ENCODE data around the gene STARD4. TPM values are rescaled to one million over a fixed set of nuclear protein-coding genes. Genes with fewer than 3 reads are reported as not detected.

The STARD4 gene
- total RNA-seq, 1 donor from 2014 or later = 49.1 TPM

- TF ChIP-seq, protein P1, sequence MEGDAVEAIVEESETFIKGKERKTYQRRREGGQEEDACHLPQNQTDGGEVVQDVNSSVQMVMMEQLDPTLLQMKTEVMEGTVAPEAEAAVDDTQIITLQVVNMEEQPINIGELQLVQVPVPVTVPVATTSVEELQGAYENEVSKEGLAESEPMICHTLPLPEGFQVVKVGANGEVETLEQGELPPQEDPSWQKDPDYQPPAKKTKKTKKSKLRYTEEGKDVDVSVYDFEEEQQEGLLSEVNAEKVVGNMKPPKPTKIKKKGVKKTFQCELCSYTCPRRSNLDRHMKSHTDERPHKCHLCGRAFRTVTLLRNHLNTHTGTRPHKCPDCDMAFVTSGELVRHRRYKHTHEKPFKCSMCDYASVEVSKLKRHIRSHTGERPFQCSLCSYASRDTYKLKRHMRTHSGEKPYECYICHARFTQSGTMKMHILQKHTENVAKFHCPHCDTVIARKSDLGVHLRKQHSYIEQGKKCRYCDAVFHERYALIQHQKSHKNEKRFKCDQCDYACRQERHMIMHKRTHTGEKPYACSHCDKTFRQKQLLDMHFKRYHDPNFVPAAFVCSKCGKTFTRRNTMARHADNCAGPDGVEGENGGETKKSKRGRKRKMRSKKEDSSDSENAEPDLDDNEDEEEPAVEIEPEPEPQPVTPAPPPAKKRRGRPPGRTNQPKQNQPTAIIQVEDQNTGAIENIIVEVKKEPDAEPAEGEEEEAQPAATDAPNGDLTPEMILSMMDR (conservative IDR thresholded peaks at IDR 0.05; ENCODE audit: low read depth, low read length) = no peak
These were observed 50.4 kb downstream of the STARD4 start for GRCh38 chr5:111461934-111462333.

DNA sequence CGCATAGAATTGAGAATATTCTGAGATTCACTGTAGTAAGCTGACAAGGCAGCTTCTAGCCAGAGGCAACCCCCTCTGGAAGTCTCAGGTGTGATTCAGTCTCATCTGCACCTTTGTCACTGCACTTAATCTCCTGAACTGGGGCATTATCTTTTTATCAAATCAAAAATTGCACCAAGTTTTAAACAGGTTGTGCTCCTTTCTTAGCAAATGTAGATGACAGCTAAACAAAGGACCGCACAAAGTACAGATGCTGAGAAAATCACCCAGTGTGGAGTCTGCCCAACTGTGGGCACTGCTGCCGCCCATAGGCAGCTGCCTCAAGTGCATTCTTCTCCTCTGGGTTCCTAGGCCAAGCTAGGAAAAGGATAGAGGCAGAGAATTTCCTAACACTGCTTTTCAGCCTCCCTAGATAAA is 51.1 kb downstream of the STARD4 start:
- TF ChIP-seq, protein P1 (conservative IDR thresholded peaks at IDR 0.05; ENCODE audit: low read depth, low read length) = peak; percentile 80
- DNase-seq (ENCODE audit: low read depth) = no peak
- H3K4me3 ChIP-seq (ENCODE audit: low read depth, low read length) = no peak overlapping the region

More at GRCh38 chr5:111461934-111462333, 50.4 kb downstream of the STARD4 start:
- DNase-seq (ENCODE audit: low read depth) = no peak
- no peak overlapping the region for H3K4me3 ChIP-seq (ENCODE audit: low read depth, low read length)

GRCh38 chr5:111454776-111455175 is 57.6 kb downstream of the STARD4 start:
- no peak overlapping the region for H3K4me3 ChIP-seq (ENCODE audit: low read depth, low read length)
- no peak for DNase-seq (ENCODE audit: low read depth)
- TF ChIP-seq, protein P1 (conservative IDR thresholded peaks at IDR 0.05; ENCODE audit: low read depth, low read length) = no peak

- TF ChIP-seq, protein P1 (conservative IDR thresholded peaks at IDR 0.05; ENCODE audit: low read depth, low read length) = no peak
- DNase-seq (ENCODE audit: low read depth) = no peak
- no peak overlapping the region for H3K4me3 ChIP-seq (ENCODE audit: low read depth, low read length)
These were observed 58.1 kb downstream of the STARD4 start for GRCh38 chr5:111454198-111454622.

- TF ChIP-seq, protein P1 (conservative IDR thresholded peaks at IDR 0.05; ENCODE audit: low read depth, low read length) = no peak
- no peak for DNase-seq (ENCODE audit: low read depth)
- no peak overlapping the region for H3K4me3 ChIP-seq (ENCODE audit: low read depth, low read length)
These were observed 58.6 kb downstream of the STARD4 start for GRCh38 chr5:111453747-111454146.

DNA sequence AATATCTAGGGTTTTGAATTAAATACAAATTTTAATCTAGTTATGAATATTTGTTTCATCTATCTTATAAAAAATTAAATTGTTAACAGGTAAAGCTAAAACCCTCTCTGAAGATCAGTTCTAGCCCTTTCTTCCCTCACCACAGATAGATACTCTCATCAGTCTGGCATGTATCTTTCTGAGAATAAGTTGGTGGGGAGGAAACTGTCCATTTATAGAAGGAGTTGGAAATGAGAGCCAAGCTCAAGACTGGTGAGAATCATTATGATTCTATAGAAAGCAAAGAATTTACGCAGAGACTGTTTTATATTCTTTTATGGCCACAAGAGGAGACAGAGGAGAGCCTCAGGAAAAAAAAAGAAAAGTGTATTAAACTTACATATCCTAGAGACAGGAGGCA is 59.0 kb downstream of the STARD4 start:
- TF ChIP-seq, protein P1 (conservative IDR thresholded peaks at IDR 0.05; ENCODE audit: low read depth, low read length) = no peak
- no peak for DNase-seq (ENCODE audit: low read depth)
- no peak overlapping the region for H3K4me3 ChIP-seq (ENCODE audit: low read depth, low read length)

- H3K4me3 ChIP-seq (ENCODE audit: low read depth, low read length) = no peak overlapping the region
- TF ChIP-seq, protein P1 (conservative IDR thresholded peaks at IDR 0.05; ENCODE audit: low read depth, low read length) = no peak
- DNase-seq (ENCODE audit: low read depth) = no peak
These were observed 64.5 kb downstream of the STARD4 start for GRCh38 chr5:111447822-111448221.

All from epithelial cell of proximal tubule (primary cell).